Progenitor cell of endocrine pancreas (in vitro differentiated cells): Measurements from ENCODE around the gene SYS1. TPM values are rescaled to one million over a fixed set of nuclear protein-coding genes. Genes with fewer than 3 reads are reported as not detected.

Source experiments
- DNase-seq: peaks from one replicate; pipeline ENCODE4 v3.0.0; 2021; ENCODE audit warnings: low spot score; ENCODE audit not compliant: unreplicated experiment
- H3K27ac Mint-ChIP-seq: 2 replicates; pipeline ENCODE4 v1.8.0; 2021; ENCODE audit warnings: mild to moderate bottlenecking, moderate library complexity, mixed read lengths
- H3K27me3 Mint-ChIP-seq: 2 replicates; pipeline ENCODE4 v1.8.0; 2021; ENCODE audit warnings: mixed read lengths
- H3K36me3 Mint-ChIP-seq: 2 replicates; pipeline ENCODE4 v1.8.0; 2022; ENCODE audit warnings: mixed read lengths; ENCODE audit not compliant: insufficient read depth
- H3K4me1 Mint-ChIP-seq: 2 replicates; pipeline ENCODE4 v1.8.0; 2021; ENCODE audit warnings: low read depth, mixed read lengths
- H3K4me3 Mint-ChIP-seq: 2 replicates; pipeline ENCODE4 v1.8.0; 2021; ENCODE audit warnings: low read depth, mild to moderate bottlenecking, moderate library complexity, mixed read lengths
- H3K9me3 Mint-ChIP-seq: 2 replicates; pipeline ENCODE4 v1.8.0; 2021; ENCODE audit warnings: low read depth, mixed read lengths
- CTCF ChIP-seq: fragments of 200-600 bp; sonication (generic); IDR thresholded peaks from one replicate; pipeline ENCODE4 v1.5.0; 2021; ENCODE audit warnings: antibody characterized with exemption, mild to moderate bottlenecking; ENCODE audit not compliant: unreplicated experiment
- total RNA-seq: library from RNA; stranded (reverse); gene quantifications from 2 replicates; pipeline ENCODE4 v1.2.1, GENCODE V29; 2021

The SYS1 gene
- total RNA-seq, 1 donor from 2014 or later, result 31.9 TPM

GRCh38 chr20:45366631-45367030 is 3.7 kb downstream of the SYS1 start:
- Mint-ChIP-seq H3K36me3 (peaks cover 10% of the 10 kb centered on the region), H3K27ac (no peak overlapping the region), H3K4me3 (no peak overlapping the region), H3K27me3 (no peaks in the 10 kb centered on the region), H3K4me1 (peaks cover 18% of the 10 kb centered on the region), H3K9me3 (no peaks in the 10 kb centered on the region)
- TF ChIP-seq CTCF, result no peak
- DNase-seq, result no peak

- Mint-ChIP-seq H3K27ac (no peak overlapping the region), H3K4me1 (peaks cover 15% of the 10 kb centered on the region), H3K4me3 (no peak overlapping the region), H3K27me3 (no peaks in the 10 kb centered on the region), H3K9me3 (no peaks in the 10 kb centered on the region), H3K36me3 (peaks cover 10% of the 10 kb centered on the region)
- DNase-seq, result no peak
- no peak for TF ChIP-seq CTCF
These were observed 4.2 kb downstream of the SYS1 start for GRCh38 chr20:45367126-45367525.

GRCh38 chr20:45368221-45368980 is 5.4 kb downstream of the SYS1 start:
- DNase-seq, result no peak
- peaks cover 4% of the 10 kb centered on the region for H3K27me3 Mint-ChIP-seq
- H3K4me1 Mint-ChIP-seq, result peaks cover 11% of the 10 kb centered on the region
- H3K36me3 Mint-ChIP-seq, result peaks cover 10% of the 10 kb centered on the region
- H3K9me3 Mint-ChIP-seq, result no peaks in the 10 kb centered on the region
- no peak overlapping the region for H3K4me3 Mint-ChIP-seq
- TF ChIP-seq CTCF, result no peak
- H3K27ac Mint-ChIP-seq, result no peak overlapping the region

GRCh38 chr20:45370571-45371160 is 7.7 kb downstream of the SYS1 start:
- DNase-seq, result no peak
- H3K27ac Mint-ChIP-seq, result no peak overlapping the region
- H3K4me3 Mint-ChIP-seq, result no peak overlapping the region
- H3K4me1 Mint-ChIP-seq, result peaks cover 4% of the 10 kb centered on the region
- H3K36me3 Mint-ChIP-seq, result peaks cover 10% of the 10 kb centered on the region
- no peak for TF ChIP-seq CTCF
- no peaks in the 10 kb centered on the region for H3K9me3 Mint-ChIP-seq
- H3K27me3 Mint-ChIP-seq, result peaks cover 4% of the 10 kb centered on the region

- no peaks in the 10 kb centered on the region for H3K9me3 Mint-ChIP-seq
- peaks cover 8% of the 10 kb centered on the region for H3K36me3 Mint-ChIP-seq
- no peak for TF ChIP-seq CTCF
- H3K4me1 Mint-ChIP-seq, result peaks cover 9% of the 10 kb centered on the region
- no peak for DNase-seq
- H3K27me3 Mint-ChIP-seq, result peaks cover 4% of the 10 kb centered on the region
- H3K4me3 Mint-ChIP-seq, result no peak overlapping the region
- peak overlapping the region; percentile 33 for H3K27ac Mint-ChIP-seq
These were observed 9.3 kb downstream of the SYS1 start for GRCh38 chr20:45372241-45372640.
